ENCODE data around the gene PDE10A.
"Not testable (repeated sequence)": the region's sequence is repeated elsewhere in the genome, so short reads cannot be mapped to it uniquely, and the experiment has no call there.

PDE10A gene

DNA sequence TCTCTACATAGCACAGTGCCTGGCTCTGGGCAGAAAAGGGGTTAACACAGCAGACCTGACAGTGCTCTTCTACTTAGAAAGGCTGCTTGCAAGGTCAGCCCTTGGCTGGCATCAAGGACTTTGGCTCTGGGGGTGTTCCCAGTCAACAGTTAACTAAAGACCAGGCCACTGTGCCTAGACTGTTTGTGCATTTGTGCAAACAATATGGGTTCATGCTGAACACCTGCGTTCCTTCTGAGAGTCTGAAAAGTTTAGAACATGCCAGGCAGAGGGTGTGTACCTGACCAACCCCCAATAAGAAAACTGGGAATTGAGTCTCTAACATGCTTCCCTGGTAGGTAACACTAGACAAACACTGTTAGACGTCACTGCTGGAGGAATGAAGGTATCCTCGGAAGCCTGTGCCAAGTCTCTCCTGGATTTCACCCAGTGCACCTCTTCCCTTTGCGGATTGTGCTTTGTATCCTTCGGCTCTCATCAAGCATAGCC is 110.7 kb downstream of the PDE10A start:
- no peak for DNase-seq (ENCODE audit: low read depth in 2 of 2)

DNA sequence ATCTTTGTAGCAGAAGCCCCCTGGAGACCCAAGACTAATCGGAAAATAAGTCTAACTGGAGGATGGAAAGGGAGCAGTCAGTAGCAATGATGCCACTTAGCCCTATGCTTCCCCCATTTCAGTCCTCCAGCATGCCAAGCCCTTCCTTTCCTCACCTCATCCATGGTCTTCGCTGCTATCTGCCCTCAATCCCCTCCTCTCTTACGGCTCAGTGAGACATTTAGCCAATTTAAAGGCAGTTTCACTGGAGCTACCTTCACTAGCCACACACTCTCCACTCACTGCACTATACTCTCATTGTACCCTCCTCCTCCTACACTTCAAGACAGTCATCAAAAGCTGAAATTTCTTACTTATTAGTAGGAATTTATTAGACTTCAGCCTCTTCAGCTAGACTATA is 111.2 kb downstream of the PDE10A start:
- no peak for DNase-seq (ENCODE audit: low read depth in 2 of 2)

DNA sequence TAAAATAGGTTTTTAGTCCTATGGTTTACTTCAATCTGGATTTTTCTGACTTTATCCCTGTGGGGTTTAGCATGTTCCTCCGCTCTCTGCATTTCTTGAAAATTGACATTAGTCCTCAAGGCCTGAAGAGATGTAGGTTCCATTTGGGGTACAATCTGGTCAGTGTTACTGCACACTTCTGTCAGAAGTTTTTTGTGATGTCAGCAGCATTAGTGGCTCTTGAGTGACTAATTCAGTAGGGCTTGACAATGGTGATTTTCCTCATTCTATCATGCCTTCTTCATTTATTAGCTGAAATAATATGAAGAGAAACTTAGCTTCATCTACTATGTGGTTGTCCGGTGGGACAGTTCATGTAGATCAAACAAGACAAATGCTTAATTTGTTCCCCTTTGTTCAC is 114.6 kb downstream of the PDE10A start:
- no peak for DNase-seq (ENCODE audit: low read depth in 2 of 2)

DNA sequence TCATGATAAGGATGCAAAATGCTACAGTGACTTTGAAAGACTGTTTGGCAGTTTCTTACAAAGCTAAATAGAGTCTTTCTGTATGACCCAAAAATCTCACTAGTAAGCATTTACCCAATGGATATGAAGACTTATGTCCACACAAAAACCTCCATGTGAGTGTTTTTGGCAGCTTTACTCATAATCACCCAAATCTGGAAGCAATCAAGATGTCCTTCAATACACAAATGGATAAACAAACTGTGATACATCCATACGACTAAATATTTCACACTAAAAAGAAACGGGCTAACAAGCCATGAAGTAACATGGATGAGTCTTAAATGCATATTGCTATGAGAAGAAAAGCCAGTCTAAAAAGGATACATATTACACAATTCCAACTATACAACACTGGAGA is 117.2 kb downstream of the PDE10A start:
- DNase-seq (ENCODE audit: low read depth in 2 of 2), result no peak

DNA sequence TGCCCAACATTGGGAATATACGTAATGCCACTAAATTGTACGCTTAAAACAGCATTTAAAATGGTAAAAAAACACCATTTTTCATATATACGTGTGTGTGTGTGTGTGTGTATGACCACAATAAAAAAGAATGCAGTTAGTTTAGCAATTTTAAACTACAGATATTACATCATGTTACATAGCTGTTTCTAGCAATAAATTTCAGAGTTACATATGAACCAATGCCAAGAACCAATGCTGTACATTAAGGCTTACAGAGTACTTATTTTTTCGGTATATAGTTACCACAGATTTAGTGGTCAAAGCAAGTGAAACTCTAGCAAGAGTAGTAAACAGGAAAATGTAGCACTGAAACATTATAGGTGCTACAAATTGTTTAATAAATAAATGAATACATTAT is 119.3 kb downstream of the PDE10A start:
- DNase-seq (ENCODE audit: low read depth in 2 of 2), result no peak

DNA sequence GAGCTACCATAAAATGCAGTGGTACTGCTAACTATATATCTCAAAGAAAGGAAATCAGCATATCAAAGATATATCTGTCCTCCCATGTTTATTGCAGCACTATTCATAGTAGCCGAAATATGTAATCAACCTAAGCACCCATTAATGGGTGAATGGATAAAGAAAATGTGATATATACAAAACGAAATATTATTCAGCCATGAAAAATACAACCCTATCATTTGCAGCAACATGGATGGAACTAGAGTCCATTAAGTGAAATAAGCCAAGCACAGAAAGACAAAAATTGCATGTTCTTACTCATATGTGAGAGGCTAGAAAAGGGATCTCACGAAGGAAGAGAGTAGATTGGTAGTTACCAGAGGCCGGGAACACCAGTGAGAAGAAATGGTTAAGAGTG is 126.1 kb downstream of the PDE10A start:
- DNase-seq (ENCODE audit: low read depth in 2 of 2), result no peak

DNA sequence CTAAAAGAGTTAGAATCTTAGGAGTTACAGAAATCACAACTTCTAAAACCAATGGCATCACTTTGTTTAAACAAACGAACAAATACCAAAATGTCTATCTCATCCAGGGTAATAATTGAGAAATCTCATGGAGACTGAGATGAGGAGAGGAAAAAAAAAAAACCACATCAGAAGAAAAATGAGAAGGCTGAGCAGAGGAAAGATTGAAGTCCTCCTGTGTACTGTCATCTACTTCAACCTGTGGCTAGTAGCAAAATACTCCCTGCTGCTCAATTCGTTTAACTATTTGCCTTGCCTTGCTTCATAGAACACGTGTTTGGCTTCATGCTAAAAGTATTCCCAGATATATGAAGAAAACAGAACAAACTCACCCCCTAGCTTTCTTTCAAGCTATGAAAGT is 143.7 kb downstream of the PDE10A start:
- no peak for DNase-seq (ENCODE audit: low read depth in 2 of 2)

DNA sequence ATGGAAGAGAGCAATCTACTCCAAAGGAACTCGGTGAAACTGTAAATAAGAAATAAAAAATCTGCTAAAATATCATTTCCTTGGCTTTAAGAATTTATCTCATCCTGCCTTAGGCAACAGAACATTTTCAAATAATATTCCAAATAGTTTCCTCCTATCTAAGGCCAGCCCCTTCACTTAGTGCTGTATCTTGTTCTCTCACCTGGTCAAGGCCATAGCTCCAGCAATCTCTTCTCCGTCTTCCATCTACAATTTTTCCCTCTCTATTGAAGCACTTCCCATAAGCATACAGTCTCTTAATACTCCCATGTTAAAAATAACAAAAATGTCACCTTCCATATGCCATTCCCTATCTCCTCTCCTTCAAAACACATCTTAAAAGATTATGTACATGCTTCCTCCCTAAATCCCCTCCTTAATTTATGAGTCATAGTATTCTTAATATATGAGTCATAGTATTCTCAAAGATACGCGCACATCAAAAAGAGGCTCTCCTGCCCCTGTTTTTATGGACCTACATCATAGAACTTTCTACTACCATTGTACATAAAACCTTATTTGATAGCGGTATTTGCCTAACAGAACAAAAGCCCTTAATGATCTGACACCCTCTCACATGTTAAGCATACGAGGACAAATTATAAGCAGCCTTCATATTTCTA is 146.9 kb downstream of the PDE10A start:
- no peak for DNase-seq (ENCODE audit: low read depth in 2 of 2)

DNA sequence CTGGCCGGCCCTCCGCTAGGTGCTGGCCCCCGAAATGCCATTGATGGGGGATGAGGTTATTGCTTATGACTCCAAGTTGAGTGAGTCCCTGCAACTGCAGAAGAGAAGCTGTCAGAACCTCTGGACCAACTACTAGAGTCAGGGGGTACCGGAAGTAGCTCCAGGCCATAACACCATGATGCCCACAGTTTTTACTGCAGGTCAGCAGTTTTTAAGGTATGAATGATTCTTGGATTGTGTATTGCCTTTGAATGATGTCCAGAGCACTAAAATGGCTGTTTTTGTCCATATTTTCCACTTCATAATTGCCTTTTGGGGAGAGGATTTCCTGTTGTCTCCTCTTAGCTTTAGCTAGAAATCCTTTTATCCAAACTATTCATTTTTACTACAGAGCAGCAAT is 148.4 kb downstream of the PDE10A start:
- DNase-seq (ENCODE audit: low read depth in 2 of 2), result no peak

DNA sequence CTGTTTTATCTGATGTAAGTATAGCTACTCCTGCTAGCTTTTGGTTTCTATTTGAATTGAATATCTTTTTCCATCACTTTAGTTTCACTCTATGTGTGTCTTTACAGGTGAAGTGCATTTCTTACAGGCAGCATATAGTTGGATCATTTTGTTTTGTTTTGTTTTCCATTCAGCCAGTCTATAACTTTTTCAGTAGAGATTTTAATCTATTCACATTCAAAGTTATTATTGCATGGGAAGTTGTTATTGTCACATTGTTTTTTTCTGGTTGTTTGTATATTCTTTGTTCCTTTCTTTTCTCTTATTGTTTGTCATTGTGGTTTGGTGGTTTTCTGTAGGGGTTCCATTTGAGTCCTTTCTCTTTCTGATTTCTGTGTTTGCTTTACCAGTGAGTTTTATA is 151.2 kb downstream of the PDE10A start:
- no peak for DNase-seq (ENCODE audit: low read depth in 2 of 2)

DNA sequence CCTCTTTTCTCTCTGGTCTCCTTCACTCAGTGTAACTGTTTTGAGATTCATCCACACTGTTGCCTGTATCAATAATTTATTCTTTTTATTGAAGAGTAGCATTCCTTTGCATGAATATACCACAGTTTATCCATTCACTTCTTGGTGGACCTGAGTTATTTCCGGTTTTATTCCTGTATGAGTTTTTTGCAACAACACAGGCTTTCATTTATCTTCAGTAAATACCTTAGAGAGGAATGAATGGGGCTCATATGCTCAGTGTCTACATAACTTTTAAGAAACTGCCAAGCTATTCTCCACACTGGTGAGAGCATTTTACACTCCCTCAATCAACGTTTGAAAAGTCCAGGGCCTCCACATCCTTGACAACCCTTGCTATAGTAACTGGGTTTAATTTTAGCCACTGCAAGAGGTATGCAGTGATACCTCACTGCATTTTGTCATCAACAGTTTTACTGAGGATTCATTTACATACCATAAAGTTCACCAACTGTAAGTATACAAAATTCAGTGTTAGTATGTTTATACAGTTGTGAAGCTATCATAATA is 154.6 kb downstream of the PDE10A start:
- no peak for DNase-seq (ENCODE audit: low read depth in 2 of 2)

DNA sequence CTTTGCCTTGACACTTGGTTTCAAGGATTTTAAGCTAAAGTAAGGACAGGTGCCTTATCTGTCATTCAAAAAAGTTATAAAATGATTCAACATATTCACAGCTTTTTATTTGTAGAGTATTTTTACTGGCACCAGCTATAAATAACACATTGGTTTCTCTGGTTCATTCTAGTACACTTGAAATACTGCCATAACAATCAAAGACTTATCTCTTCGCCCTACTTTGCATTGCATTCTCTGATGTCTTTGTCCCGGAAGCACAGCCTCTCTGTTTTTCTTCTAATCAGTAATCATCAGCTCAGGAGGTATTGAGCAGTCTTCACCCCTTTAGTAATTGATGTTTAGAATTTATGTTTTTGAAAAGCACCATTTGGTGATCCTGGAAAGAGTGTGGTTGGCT is 156.4 kb downstream of the PDE10A start:
- DNase-seq (ENCODE audit: low read depth in 2 of 2), result no peak

DNA sequence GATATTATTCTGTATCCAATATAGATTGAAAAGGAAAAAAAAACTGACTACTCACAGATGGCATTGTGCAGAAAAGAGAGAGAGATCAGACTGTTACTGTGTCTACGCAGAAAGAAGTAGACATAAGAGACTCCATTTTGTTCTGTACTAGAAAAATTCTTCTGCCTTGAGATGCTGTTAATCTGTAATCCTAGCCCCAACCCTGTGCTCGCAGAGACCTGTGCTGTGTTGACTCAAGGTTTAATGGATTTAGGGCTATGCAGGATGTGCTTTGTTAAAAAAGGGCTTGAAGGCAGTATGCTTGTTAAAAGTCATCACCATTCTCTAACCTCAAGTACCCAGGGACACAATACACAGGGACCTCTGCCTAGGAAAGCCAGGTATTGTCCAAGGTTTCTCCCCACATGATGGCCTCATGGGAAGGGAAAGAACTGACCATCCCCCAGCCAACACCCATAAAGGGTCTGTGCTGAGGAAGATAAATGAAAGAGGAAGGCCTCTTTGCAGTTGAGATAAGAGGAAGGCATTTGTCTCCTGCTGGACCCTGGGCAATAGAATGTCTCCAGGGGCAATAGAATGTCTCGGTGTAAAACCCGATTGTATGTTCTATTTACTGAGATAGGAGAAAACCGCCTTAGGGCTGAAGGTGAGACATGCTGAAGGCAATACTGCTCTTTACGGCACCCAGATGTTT is 162.7 kb downstream of the PDE10A start:
- DNase-seq (ENCODE audit: low read depth in 2 of 2), result not testable (repeated sequence)

DNA sequence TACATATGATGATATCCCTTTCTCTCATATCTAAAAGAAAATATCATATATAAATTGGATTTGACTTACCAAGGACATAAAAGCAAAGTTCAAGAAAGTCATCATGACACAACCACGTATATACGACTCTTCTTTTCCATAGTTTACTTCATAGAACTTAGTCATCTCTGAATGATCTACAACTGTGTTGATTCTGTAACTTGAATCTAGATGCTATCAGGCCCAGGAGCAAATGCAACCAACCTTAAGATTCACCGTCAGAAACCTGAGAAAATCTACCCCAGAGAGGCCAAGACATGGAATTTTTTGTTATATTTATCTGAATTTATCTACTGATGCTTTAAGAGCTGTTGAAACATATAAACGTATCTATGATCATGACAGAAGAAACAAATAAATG is 165.6 kb downstream of the PDE10A start:
- DNase-seq (ENCODE audit: low read depth in 2 of 2), result no peak

DNA sequence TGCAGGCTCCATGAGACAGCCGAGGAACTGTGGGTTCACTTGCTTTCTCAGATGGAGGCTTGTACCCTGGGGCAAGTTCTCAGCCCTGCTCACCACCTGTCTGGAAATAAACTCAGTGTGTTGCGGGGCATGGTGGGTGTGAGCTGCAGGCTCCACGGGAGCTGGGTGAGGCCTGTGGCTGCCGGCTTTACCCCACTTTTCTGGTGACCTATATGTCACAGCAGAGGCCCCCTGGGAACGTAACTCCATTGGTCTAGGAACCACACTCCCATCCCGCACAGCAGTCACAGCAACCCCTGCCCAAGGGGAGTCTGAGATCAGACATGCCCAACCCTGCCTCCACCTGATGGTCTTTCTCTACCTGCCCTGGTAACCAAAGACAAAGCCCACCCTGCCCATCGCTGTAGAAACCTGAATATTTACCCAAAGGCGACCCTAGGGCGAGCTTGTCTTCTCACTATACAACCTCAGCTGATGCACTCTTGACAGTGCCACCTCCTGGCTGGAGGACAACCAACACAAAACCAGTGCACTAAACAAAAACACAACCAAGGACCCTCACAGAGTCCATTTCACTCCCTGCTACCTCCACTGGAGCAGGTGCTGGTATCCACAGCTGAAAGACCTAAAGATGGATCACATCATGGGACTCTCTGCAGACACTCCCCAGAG is 174.3 kb downstream of the PDE10A start:
- no peak for DNase-seq (ENCODE audit: low read depth in 2 of 2)

DNA sequence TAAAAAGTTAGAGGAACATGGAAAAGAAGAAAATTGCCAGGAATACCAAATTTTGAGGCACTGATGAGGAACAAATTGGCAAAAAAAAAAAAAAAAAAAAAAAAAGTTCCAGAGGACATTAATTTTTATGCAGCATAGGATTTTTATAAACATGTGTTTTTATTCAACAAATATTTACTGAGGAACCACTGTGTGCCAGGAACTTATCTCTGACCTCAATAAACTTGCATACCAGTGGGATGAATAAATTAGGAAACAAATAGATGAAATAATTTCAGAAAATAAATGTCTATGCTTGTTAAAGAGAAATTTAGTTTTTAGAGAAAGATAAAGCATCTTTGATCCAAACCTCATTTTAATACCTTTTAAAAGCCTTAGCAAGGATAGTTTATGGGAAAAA is 175.1 kb downstream of the PDE10A start:
- DNase-seq (ENCODE audit: low read depth in 2 of 2), result no peak

DNA sequence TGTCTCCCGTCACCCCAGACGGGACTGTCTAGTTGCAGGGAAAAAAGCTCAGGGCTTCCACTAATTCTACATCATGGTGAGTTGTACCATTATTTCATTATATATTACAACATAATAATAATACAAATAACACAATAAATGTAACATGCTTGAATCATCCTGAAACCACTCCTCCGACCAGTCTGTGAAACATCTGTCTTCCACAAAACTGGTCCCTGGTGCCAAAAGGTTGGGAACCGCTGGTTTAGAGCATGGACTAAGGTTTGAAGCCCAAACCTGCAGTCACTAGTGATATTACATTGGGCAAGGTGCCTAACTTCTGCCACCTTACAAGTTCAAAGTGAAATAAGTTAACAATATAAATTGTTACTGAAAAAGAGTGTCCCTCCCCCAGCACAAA is 175.7 kb downstream of the PDE10A start:
- no peak for DNase-seq (ENCODE audit: low read depth in 2 of 2)

DNA sequence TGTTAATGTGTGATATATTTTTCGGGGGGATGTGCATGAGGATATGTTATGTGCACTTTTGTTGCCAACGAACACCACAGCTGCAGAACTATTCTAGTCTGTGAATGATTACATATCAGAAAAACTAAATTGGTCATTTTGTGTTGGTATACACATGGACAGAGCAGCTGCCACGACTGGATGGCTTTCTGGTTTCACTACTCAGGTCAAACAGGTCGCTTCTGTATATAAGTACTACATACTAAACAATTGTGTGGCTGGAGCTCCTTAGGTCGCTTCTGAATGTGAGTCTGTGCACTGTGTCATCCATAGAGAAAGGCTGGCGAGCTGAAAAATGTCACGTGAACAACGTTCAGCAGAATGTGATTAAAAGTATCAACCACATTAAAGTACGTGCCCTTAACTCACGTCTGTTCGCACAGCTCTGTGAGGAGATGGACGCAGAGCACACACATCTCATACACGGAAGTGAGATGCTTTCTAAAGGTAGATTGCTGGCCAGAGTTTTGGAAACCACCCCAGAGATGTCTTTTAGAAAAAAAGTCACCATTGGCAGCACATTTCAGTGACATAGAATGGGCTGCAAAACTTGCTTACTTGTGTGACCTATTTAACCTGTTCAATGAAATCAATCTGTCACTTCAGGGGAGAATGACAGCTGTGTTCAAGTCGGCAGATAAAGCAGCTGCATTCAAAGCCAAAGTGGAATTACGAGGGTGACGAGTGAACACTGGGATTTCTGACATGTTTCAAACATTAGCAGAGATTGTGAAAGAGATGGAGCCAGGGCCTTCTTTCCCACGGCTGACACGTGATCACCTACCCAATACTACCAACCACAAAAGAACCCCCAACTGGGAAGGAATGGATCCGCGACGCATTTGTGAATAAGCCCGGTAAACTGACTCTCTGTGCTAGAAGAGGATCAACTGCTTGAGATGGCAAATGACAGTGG is 176.6 kb downstream of the PDE10A start:
- DNase-seq (ENCODE audit: low read depth in 2 of 2), result no peak

DNA sequence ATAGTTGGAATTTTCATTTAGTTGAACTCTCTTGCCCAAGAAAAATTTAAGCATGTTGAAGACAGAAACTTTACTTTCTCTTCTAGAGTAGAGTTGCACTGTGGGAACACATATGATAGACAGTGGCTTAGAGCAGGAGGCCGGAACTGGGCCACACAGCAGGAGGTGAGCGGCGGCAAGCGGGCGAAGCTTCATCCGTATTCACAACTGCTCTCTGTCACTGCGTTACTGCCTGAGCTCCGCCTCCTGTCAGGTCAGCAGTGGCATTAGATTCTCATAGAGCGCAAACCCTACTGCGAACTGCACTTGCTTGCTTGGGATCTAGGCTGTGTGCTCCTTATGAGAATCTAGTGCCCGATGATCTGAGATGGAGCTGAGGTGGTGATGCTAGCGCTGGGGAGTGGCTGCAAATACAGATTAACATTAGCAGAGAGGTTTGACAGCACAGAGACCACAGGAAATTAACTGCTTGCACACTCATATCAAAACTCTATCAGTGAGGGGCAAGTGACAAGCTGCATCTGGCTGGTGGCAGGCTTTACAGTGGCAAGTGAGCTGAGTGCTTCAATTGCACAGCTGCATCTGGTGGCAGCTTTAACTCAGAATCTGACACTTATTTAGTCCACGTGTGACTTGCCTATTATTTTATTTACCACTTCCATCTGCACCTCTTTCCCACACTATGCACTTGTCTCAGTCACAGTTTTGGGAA is 178.7 kb downstream of the PDE10A start:
- no peak for DNase-seq (ENCODE audit: low read depth in 2 of 2)

DNA sequence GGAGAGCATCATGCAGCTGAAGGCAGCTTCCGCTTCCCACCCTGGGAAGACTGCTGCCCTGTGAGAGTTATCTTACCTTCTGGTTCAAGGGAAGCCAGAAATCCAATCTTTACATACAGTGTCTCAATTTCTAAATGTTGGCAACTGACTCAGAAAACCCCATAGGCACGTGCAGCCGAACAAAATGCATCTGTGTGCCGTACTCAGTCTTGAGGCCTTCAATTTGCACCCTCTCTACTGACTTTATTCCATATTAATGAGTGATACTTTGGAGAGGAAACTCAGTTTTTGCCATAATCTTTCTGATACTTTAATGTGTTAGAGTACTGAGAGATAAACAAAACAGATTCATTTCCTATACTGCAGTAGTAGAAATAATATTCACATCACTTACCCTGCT is 181.1 kb downstream of the PDE10A start:
- no peak for DNase-seq (ENCODE audit: low read depth in 2 of 2)

DNA sequence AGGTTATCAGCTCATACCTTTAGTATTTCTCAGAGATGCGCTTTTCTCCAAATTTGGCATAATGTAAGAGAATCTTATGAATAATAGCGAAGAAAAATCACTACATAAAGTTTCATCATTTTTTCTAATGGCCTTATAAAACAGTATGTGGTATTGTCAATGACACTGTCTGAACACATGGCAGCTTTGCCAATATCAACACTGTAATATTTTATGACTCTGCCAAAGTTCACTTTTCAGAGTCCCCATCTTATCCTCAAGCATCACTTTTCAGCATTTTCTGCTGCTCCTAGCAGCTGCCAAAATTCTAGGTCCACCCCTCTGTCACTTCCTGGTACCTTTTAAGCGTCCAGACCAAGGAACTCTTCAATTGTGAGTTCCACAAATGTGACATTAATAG is 182.1 kb downstream of the PDE10A start:
- DNase-seq (ENCODE audit: low read depth in 2 of 2), result no peak

Measured in stimulated activated CD4-positive, alpha-beta T cell treated with anti-CD3 and anti-CD28 coated beads, Interleukin-4, amount 100 ng/mL, for 48 hours (primary cell).